GM19395 (cell line): Measurements from ENCODE around the gene ZBTB11.
A peak's percentile ranks its signal among the peaks of the same experiment; 100 is the strongest.
"Not testable (repeated sequence)": the region's sequence is repeated elsewhere in the genome, so short reads cannot be mapped to it uniquely, and the experiment has no call there.

ENCODE experiments used
- ATAC-seq: cut with Tn5 transposase; IDR thresholded peaks from one replicate; pipeline ENCODE4 v1.9.1; 2021; ENCODE audit warnings: mild to moderate bottlenecking, moderate library complexity; ENCODE audit not compliant: unreplicated experiment

ZBTB11 gene

DNA sequence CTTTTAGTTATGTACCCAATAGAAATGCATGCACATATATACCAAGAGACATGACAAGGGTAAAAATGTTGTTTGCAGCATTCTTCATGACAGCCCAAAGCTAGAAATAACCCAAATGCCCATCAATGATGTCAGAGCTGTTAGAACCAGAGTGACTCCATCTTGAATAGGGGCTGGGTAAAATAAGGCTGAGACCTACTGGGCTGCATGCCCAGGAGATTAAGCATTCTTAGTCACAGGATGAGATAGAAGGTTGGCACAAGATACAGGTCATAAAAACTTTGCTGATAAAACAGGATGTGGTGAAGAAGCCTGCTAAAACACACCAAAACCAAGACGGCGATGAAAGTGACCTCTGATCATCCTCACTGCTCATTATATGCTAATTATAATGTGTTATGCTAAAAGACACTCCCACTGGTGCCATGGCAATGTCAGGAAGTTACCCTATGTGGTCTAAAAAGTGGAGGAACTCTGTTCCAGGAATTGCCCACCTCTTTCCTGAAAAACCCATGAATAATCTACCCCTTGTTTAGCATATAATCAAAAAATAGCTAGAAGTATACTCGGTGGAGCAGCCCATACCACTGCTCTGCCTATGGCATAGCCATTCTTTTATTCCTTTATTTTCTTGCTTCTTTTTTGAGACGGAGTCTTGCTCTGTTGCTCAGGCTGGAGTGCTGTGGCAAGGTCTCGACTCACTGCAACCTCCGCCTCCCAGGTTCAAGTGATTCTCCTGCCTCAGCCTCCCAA, 32.9 kb downstream of the ZBTB11 start:
- no peak for ATAC-seq

GRCh38 chr3:101643009-101643844, 33.7 kb downstream of the ZBTB11 start:
- no peak for ATAC-seq

GRCh38 chr3:101642441-101642840, 34.5 kb downstream of the ZBTB11 start:
- no peak for ATAC-seq

- ATAC-seq = not testable (repeated sequence)
These were observed 35.4 kb downstream of the ZBTB11 start for GRCh38 chr3:101641397-101642115.

GRCh38 chr3:101640256-101640655, 36.7 kb downstream of the ZBTB11 start:
- ATAC-seq = no peak

- ATAC-seq = no peak
These were observed 37.5 kb downstream of the ZBTB11 start for GRCh38 chr3:101639280-101639963.

DNA sequence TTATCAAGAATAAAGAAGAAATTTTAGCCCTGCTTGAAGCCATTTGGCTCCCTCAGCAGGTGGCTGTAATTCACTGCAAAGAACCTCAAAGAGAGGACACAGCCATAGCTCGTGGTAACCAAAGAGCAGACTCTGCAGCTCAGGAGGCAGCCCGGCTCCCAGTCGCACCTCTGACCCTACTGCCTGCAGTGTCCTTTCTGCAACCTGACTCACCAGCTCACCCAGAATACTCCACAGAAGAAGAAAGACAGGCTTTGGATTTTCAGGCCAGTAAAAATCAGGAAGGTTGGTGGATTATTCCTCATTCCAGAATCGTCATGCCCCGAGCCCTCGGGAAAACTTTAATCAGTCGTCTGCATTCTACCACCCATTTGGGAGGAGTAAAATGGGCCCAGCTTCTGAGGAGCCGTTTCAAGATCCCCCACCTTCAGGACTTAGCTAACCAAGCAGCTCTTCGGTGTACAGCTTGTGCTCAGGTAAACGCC, 38.6 kb downstream of the ZBTB11 start:
- no peak for ATAC-seq

GRCh38 chr3:101637451-101637850, 39.5 kb downstream of the ZBTB11 start:
- ATAC-seq = no peak

- peak; percentile 95 for ATAC-seq
These were observed 40.8 kb downstream of the ZBTB11 start for GRCh38 chr3:101635954-101636798.

GRCh38 chr3:101635345-101635744, 41.6 kb downstream of the ZBTB11 start:
- no peak for ATAC-seq

DNA sequence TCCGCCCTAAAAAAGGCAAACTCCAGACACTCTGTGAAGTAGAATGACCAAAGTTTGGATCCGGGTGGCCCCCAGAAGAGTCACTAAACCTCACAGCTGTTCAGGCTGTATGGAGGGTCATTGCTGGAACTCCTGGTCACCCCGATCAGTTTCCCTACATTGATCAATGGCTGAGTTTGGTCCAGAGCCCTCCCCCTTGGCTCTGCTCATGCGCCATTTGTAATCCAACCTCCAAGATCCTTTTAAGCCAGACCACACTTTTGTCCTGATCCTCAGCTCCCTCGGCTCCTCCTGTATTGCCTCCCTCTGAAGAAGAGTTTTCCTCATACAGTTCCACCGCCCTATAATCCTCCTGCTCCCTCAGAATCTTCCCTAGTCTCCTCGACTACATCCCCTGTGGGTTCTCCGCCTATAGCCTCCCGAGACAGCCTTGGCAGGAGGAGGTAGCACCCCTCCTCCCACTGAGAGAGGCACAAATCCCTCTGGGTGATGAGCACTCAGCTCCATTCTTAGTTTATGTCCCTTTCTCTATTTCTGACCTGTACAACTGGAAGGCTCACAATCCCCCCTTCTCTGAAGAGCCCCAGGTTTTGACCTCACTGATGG, 42.2 kb downstream of the ZBTB11 start:
- ATAC-seq = no peak

DNA sequence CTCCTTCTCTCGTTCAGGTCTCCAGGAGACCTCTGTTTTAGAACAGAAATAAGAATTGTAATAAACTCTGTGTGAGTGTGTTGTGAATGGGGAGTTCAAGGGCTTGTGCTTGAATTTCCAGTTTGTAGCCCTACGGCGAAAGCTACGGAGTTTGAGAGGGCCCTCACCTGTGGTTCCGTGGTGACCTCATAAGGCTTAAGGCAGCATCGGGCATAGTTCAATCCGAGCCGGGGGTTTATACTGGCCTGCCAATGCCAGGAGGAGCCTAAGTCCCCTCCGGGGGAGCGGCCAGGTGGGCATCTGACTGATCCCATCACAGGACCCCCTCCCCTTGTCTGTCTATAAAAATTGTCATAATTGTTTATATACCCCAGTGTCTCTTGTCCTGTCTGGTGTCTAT, 43.7 kb downstream of the ZBTB11 start:
- no peak for ATAC-seq

GRCh38 chr3:101632586-101632985, 44.3 kb downstream of the ZBTB11 start:
- no peak for ATAC-seq

DNA sequence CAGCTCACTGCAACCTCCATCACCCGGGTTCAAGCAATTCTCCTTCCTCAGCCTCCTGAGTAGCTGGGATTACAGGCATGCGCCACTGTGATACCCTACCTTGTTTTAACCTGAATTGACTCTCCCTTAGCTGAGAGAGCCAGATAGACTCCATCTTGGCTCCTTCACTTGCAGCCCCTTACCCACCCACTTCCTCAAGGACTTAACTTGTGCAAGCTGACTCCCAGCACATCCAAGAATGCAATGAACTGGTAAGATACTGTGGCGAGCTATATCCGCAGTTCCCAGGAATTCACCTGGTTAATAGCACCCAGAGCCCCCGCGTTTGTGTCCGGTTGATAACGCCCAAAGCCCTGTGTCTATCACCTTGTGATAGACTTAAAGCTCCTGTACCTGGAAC, 45.0 kb downstream of the ZBTB11 start:
- ATAC-seq = not testable (repeated sequence)

- ATAC-seq = no peak
These were observed 45.7 kb downstream of the ZBTB11 start for GRCh38 chr3:101631098-101631796.

DNA sequence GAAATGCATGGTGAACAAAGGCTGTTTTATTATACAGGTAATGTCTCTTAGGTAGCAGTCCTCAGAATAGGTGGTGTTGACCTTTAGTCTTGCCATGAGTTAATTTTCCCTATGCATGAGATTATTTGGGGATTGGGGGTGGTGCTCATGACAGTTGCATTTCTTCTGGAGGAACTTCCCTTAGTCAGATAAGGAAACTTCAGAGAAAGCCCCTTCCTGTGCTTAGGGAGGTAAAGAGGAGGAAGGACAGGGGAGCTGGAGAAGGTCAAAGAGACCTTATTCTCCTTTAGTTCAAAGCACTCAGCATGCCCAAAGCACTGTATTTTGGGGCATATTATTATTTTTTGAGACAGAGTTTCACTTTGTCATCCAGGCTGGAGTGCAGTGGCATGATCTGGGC, 47.7 kb downstream of the ZBTB11 start:
- no peak for ATAC-seq

DNA sequence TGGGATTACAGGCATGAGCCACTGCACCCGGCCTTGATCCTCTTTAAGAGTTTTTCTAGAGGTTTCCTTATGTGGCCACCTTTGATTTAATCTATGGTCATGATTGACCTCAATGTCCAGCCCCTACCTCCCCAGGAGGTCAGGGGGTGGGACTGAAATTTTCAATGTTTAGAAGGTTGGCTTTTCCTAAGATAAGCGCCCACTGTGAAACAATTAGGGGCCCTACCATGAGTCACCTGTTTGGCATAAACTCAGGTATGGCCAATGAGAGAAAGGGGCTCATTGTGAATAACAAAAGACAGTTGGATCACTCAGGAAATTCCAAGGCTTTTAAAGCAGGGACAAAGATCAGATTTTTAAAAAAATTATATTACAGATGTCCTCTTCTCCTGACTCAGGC, 51.1 kb downstream of the ZBTB11 start:
- no peak for ATAC-seq

GRCh38 chr3:101624857-101625256, 52.1 kb downstream of the ZBTB11 start:
- ATAC-seq = no peak

- ATAC-seq = no peak
These were observed 53.3 kb downstream of the ZBTB11 start for GRCh38 chr3:101623656-101624055.
